ENCODE results near the gene PKNOX2. TPM values are rescaled to one million over a fixed set of nuclear protein-coding genes. Genes with fewer than 3 reads are reported as not detected.

Gene PKNOX2
- polyA plus RNA-seq, 1 experiment = 0.02 TPM

GRCh38 chr11:125373426-125374391, 209.2 kb downstream of the PKNOX2 start:
- H3K4me3 ChIP-seq (ENCODE audit: low read depth, low read length) = no peak overlapping the region
- peaks cover 19% of the 10 kb centered on the region for H3K27me3 ChIP-seq (ENCODE audit: control insufficient read depth, insufficient read depth, low read length)
- DNase-seq (ENCODE audit: low read depth) = no peak
- no peaks in the 10 kb centered on the region for H3K36me3 ChIP-seq (ENCODE audit: control insufficient read depth, insufficient read depth, low read length)
- POLR2A ChIA-PET = no interaction called here
- TF ChIP-seq CTCF (IDR thresholded peaks at IDR 0.05; ENCODE audit: insufficient read depth, low read depth, low read length) = no peak
- CTCF ChIA-PET = interaction anchor here (1.0 to 1.8 kb wide), 4 partner anchors 9 to 232 kb away, joined by 3 to 8 read pairs (median 5); no protein-coding TSS in a partner anchor

- no peak overlapping the region for H3K4me3 ChIP-seq (ENCODE audit: low read depth, low read length)
- ChIA-PET POLR2A (no interaction called here), CTCF (interaction anchor here (1.0 to 1.8 kb wide), 3 partner anchors 10 to 232 kb away, joined by 3 to 8 read pairs (median 4); no protein-coding TSS in a partner anchor)
- H3K36me3 ChIP-seq (ENCODE audit: control insufficient read depth, insufficient read depth, low read length) = no peaks in the 10 kb centered on the region
- peaks cover 21% of the 10 kb centered on the region for H3K27me3 ChIP-seq (ENCODE audit: control insufficient read depth, insufficient read depth, low read length)
- no peak for DNase-seq (ENCODE audit: low read depth)
- TF ChIP-seq CTCF (IDR thresholded peaks at IDR 0.05; ENCODE audit: insufficient read depth, low read depth, low read length) = no peak
Observed at GRCh38 chr11:125374398-125374797, 209.8 kb downstream of the PKNOX2 start.

GRCh38 chr11:125375146-125375545, 210.6 kb downstream of the PKNOX2 start:
- H3K36me3 ChIP-seq (ENCODE audit: control insufficient read depth, insufficient read depth, low read length) = no peaks in the 10 kb centered on the region
- ChIA-PET CTCF (interaction anchor here (1.0 to 1.5 kb wide), 2 partner anchors 29 to 233 kb away, joined by 3 read pairs; no protein-coding TSS in a partner anchor), POLR2A (no interaction called here)
- H3K27me3 ChIP-seq (ENCODE audit: control insufficient read depth, insufficient read depth, low read length) = peaks cover 24% of the 10 kb centered on the region
- no peak for TF ChIP-seq CTCF (IDR thresholded peaks at IDR 0.05; ENCODE audit: insufficient read depth, low read depth, low read length)
- no peak overlapping the region for H3K4me3 ChIP-seq (ENCODE audit: low read depth, low read length)
- no peak for DNase-seq (ENCODE audit: low read depth)

- POLR2A ChIA-PET = no interaction called here
Observed at GRCh38 chr11:125376117-125376516, 211.6 kb downstream of the PKNOX2 start.

More at GRCh38 chr11:125376117-125376516, 211.6 kb downstream of the PKNOX2 start:
- H3K27me3 ChIP-seq (ENCODE audit: control insufficient read depth, insufficient read depth, low read length) = peaks cover 28% of the 10 kb centered on the region
- no peaks in the 10 kb centered on the region for H3K36me3 ChIP-seq (ENCODE audit: control insufficient read depth, insufficient read depth, low read length)
- H3K4me3 ChIP-seq (ENCODE audit: low read depth, low read length) = no peak overlapping the region
- TF ChIP-seq CTCF (IDR thresholded peaks at IDR 0.05; ENCODE audit: insufficient read depth, low read depth, low read length) = no peak
- CTCF ChIA-PET = interaction anchor here (1.0 kb wide), 1 partner anchor 28 kb away, joined by 3 read pairs; no protein-coding TSS in a partner anchor
- DNase-seq (ENCODE audit: low read depth) = no peak

All from BJ (cell line).